ENCODE results near the gene KIF26B. TPM values are rescaled to one million over a fixed set of nuclear protein-coding genes. Genes with fewer than 3 reads are reported as not detected.
A peak's percentile ranks its signal among the peaks of the same experiment; 100 is the strongest.

The KIF26B gene
- total RNA-seq, 2 experiments from 2014 or later, result not detected

- Histone ChIP-seq H3K9me3 (ENCODE audit: low read length) (no peaks in the 10 kb centered on the region), H4K20me1 (ENCODE audit: insufficient read depth, low read length) (no peaks in the 10 kb centered on the region), H3K27ac (ENCODE audit: low read depth, low read length, poor library complexity, severe bottlenecking) (no peak overlapping the region), H3K9me2 (ENCODE audit: insufficient read depth, low read length) (no peaks in the 10 kb centered on the region), H3K4me2 (ENCODE audit: low read length) (no peak overlapping the region), H2AFZ (ENCODE audit: low read length) (no peak overlapping the region), H3K79me2 (ENCODE audit: insufficient read depth, low read depth, low read length) (no peaks in the 10 kb centered on the region), H3K36me3 (ENCODE audit: insufficient read depth, low read length) (no peaks in the 10 kb centered on the region), H3K4me3 (ENCODE audit: low read depth, low read length, poor library complexity, severe bottlenecking) (no peak overlapping the region), H3K4me1 (ENCODE audit: insufficient read depth, low read length, poor library complexity, severe bottlenecking) (peaks cover 29% of the 10 kb centered on the region)
- TF ChIP-seq EZH2phosphoT487 (IDR thresholded peaks at IDR 0.05; ENCODE audit: borderline replicate concordance, low read depth, low read length), result no peak
- TF ChIP-seq, protein P1, sequence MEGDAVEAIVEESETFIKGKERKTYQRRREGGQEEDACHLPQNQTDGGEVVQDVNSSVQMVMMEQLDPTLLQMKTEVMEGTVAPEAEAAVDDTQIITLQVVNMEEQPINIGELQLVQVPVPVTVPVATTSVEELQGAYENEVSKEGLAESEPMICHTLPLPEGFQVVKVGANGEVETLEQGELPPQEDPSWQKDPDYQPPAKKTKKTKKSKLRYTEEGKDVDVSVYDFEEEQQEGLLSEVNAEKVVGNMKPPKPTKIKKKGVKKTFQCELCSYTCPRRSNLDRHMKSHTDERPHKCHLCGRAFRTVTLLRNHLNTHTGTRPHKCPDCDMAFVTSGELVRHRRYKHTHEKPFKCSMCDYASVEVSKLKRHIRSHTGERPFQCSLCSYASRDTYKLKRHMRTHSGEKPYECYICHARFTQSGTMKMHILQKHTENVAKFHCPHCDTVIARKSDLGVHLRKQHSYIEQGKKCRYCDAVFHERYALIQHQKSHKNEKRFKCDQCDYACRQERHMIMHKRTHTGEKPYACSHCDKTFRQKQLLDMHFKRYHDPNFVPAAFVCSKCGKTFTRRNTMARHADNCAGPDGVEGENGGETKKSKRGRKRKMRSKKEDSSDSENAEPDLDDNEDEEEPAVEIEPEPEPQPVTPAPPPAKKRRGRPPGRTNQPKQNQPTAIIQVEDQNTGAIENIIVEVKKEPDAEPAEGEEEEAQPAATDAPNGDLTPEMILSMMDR (conservative IDR thresholded peaks at IDR 0.05; ENCODE audit: low read length), result no peak
- intact Hi-C loops (cut with micrococcal nuclease; ENCODE audit: unreplicated experiment), result no loop called here
- BruUV-seq (replicated peaks), result no TSS peak
- no peak for DNase-seq (ENCODE audit: low spot score)
- CTCF ChIA-PET (ENCODE audit: unreplicated experiment), result no interaction called here
- POLR2A ChIA-PET, result no interaction called here
These were observed 522.9 kb downstream of the KIF26B start for GRCh38 chr1:245677461-245678240.

- TF ChIP-seq, protein P1 (conservative IDR thresholded peaks at IDR 0.05; ENCODE audit: low read length), result no peak
- TF ChIP-seq EZH2phosphoT487 (IDR thresholded peaks at IDR 0.05; ENCODE audit: borderline replicate concordance, low read depth, low read length), result no peak
- H2AFZ ChIP-seq (ENCODE audit: low read length), result peak overlapping the region; percentile 30; the same call in 1 of the 2 replicates
- no TSS peak for BruUV-seq (replicated peaks)
- ChIA-PET CTCF (ENCODE audit: unreplicated experiment) (no interaction called here), POLR2A (no interaction called here)
- intact Hi-C loops (cut with micrococcal nuclease; ENCODE audit: unreplicated experiment), result no loop called here
- H3K79me2 ChIP-seq (ENCODE audit: insufficient read depth, low read depth, low read length), result no peaks in the 10 kb centered on the region
- no peaks in the 10 kb centered on the region for H3K36me3 ChIP-seq (ENCODE audit: insufficient read depth, low read length)
- H3K4me3 ChIP-seq (ENCODE audit: low read depth, low read length, poor library complexity, severe bottlenecking), result no peak overlapping the region
- H3K4me2 ChIP-seq (ENCODE audit: low read length), result no peak overlapping the region
- no peak for DNase-seq (ENCODE audit: low spot score)
- H3K4me1 ChIP-seq (ENCODE audit: insufficient read depth, low read length, poor library complexity, severe bottlenecking), result peaks cover 20% of the 10 kb centered on the region
- H3K9me2 ChIP-seq (ENCODE audit: insufficient read depth, low read length), result no peaks in the 10 kb centered on the region
- H4K20me1 ChIP-seq (ENCODE audit: insufficient read depth, low read length), result no peaks in the 10 kb centered on the region
- no peak overlapping the region for H3K27ac ChIP-seq (ENCODE audit: low read depth, low read length, poor library complexity, severe bottlenecking)
- H3K9me3 ChIP-seq (ENCODE audit: low read length), result no peaks in the 10 kb centered on the region
These were observed 524.2 kb downstream of the KIF26B start for GRCh38 chr1:245678860-245679411.

Data from OCI-LY7 (cell line).